Mesenchymal stem cell (in vitro differentiated cells and primary cell): ENCODE measurements around the gene SSX2IP.

Experiments
- DNase-seq: peaks from one replicate; pipeline ENCODE4 v3.0.0-alpha.2; 2013
- H2AFZ ChIP-seq: one replicate; pipeline ENCODE4 v1.6.1; 2013; ENCODE audit warnings: low read depth, mild to moderate bottlenecking, control low read depth, inconsistent platforms, low read length, moderate library complexity
- H2AK5ac ChIP-seq: 2 replicates; pipeline ENCODE4 v1.6.1; 2013; ENCODE audit warnings: low read length, moderate library complexity, mild to moderate bottlenecking, inconsistent platforms; ENCODE audit not compliant: severe bottlenecking
- H2BK120ac ChIP-seq: one replicate; pipeline ENCODE4 v1.6.1; 2013; ENCODE audit warnings: low read depth, mild to moderate bottlenecking, inconsistent platforms, low read length, moderate library complexity
- H2BK12ac ChIP-seq, 2 experiments: one replicate each; pipeline ENCODE4 v1.6.1; 2013; ENCODE audit warnings: inconsistent platforms in 2 of 2, low read length in 2 of 2, mild to moderate bottlenecking in 2 of 2, moderate library complexity in 2 of 2, control low read depth in 1 of 2
- H2BK15ac ChIP-seq: one replicate; pipeline ENCODE4 v1.6.1; 2013; ENCODE audit warnings: mild to moderate bottlenecking, low read depth, inconsistent platforms; ENCODE audit not compliant: poor library complexity, severe bottlenecking
- H2BK5ac ChIP-seq: 2 replicates; pipeline ENCODE4 v1.6.1; 2013; ENCODE audit warnings: low read depth, mild to moderate bottlenecking, low read length, control low read depth, inconsistent platforms; ENCODE audit not compliant: poor library complexity, severe bottlenecking
- H3K14ac ChIP-seq, 2 experiments: one replicate each; pipeline ENCODE4 v1.6.1; 2013; ENCODE audit warnings: inconsistent platforms in 2 of 2, low read length in 2 of 2, control low read depth in 1 of 2, mild to moderate bottlenecking in 1 of 2, moderate library complexity in 1 of 2
- H3K18ac ChIP-seq, 2 experiments: one replicate each; pipeline ENCODE4 v1.6.1; 2013; ENCODE audit warnings: inconsistent platforms in 2 of 2, low read length in 2 of 2, control low read depth in 1 of 2, low read depth in 1 of 2, mild to moderate bottlenecking in 1 of 2
- H3K23ac ChIP-seq, 2 experiments: one replicate each; pipeline ENCODE4 v1.6.1; 2013; ENCODE audit warnings: inconsistent platforms in 2 of 2, low read length in 2 of 2, mild to moderate bottlenecking in 2 of 2, moderate library complexity in 2 of 2, control low read depth in 1 of 2
- H3K27ac ChIP-seq: 2 replicates; pipeline ENCODE4 v1.5.1; 2013; ENCODE audit warnings: mild to moderate bottlenecking, moderate library complexity, low read length, control low read depth, inconsistent platforms; ENCODE audit not compliant: poor library complexity, severe bottlenecking
- H3K27me3 ChIP-seq, 2 experiments: 2 replicates each; pipeline versions ENCODE4 v1.6.1 to v1.7.0; 2013; ENCODE audit warnings: low read length in 2 of 2, mild to moderate bottlenecking in 2 of 2, moderate library complexity in 2 of 2, control low read depth in 1 of 2, inconsistent platforms in 1 of 2; ENCODE audit not compliant: control insufficient read depth in 1 of 2, insufficient read depth in 1 of 2
- H3K36me3 ChIP-seq, 2 experiments: 2 replicates each; pipeline versions ENCODE4 v1.6.1 to v1.7.0; 2013; ENCODE audit warnings: low read length in 2 of 2, control low read depth in 1 of 2, inconsistent platforms in 1 of 2, low read depth in 1 of 2, mild to moderate bottlenecking in 1 of 2; ENCODE audit not compliant: insufficient read depth in 2 of 2, control insufficient read depth in 1 of 2
- H3K4ac ChIP-seq, 2 experiments: one replicate each; pipeline ENCODE4 v1.6.1; 2013; ENCODE audit warnings: inconsistent platforms in 2 of 2, low read length in 2 of 2, mild to moderate bottlenecking in 2 of 2, moderate library complexity in 2 of 2, control low read depth in 1 of 2, low read depth in 1 of 2
- H3K4me1 ChIP-seq: 2 replicates; pipeline ENCODE4 v1.6.1; 2013; ENCODE audit warnings: low read depth, low read length, control low read depth; ENCODE audit not compliant: control insufficient read depth, insufficient read depth
- H3K4me2 ChIP-seq: 2 replicates; pipeline ENCODE4 v1.6.1; 2013; ENCODE audit warnings: low read length, mild to moderate bottlenecking, inconsistent platforms; ENCODE audit not compliant: poor library complexity, severe bottlenecking
- H3K4me3 ChIP-seq, 2 experiments: 2 replicates each; pipeline versions ENCODE4 v1.5.1 to v1.7.0; 2013; ENCODE audit warnings: low read length in 2 of 2, mild to moderate bottlenecking in 2 of 2, control low read depth in 1 of 2, low read depth in 1 of 2; ENCODE audit not compliant: insufficient read depth in 1 of 2
- H3K79me1 ChIP-seq: replicated peaks from 2 replicates; pipeline ENCODE4 v1.6.1; 2013; ENCODE audit warnings: mild to moderate bottlenecking, control low read depth, low read length, inconsistent platforms; ENCODE audit not compliant: poor library complexity, severe bottlenecking
- H3K9ac ChIP-seq: 2 replicates; pipeline ENCODE4 v1.7.0; 2013; ENCODE audit warnings: mild to moderate bottlenecking, low read length, moderate library complexity
- H3K9me3 ChIP-seq: 2 replicates; pipeline ENCODE4 v1.7.0; 2013; ENCODE audit warnings: mild to moderate bottlenecking, low read length; ENCODE audit not compliant: control insufficient read depth
- H4K8ac ChIP-seq: one replicate; pipeline ENCODE4 v1.6.1; 2013; ENCODE audit warnings: inconsistent platforms, mild to moderate bottlenecking, low read length, moderate library complexity
- H4K91ac ChIP-seq: one replicate; pipeline ENCODE4 v1.6.1; 2013; ENCODE audit warnings: mild to moderate bottlenecking, low read length, inconsistent platforms
- WGBS: methylation state at CpG from one replicate; pipeline ENCODE4 v1.1.7; 2013; ENCODE audit warnings: mixed read lengths; 5-methylcytosine and 5-hydroxymethylcytosine counted together

SSX2IP gene

DNA sequence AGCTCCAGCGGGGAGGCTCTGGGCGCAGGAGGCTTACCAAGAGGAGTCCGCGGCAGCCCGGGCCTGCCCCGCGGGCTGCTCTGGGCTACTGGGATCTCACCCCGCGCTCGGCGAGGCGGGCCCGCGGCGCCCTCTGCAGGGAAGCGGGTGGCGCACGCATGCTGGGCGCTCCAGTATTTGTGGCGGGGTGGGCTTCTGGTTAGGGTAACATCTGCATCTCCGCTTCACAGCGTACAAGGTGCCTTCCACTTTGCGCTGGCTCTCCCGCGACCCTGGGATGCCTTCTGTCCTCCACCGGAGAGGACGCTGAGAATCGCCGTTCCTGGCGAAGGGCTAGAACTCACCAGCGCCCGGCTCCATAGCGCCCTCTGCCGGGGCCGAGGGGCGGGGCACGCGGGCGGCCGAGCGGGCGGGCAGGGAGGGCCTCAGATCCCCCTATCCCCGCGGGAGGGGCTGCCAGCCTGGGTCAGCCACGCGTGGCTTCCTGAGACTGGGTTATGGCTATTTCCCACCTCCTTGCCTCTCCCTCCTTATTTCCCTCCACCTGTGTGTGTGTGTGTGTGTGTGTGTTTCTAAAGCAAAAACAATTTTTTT is 69.4 kb downstream of the SSX2IP start:
- no peaks in the 10 kb centered on the region for H3K36me3 ChIP-seq
- peak overlapping the region in 1 of 2 experiments; percentile 83 for H3K14ac ChIP-seq
- H2AFZ ChIP-seq, result peak overlapping the region; percentile 91
- H3K9me3 ChIP-seq, result no peaks in the 10 kb centered on the region
- peak overlapping the region; percentile 77 to 82 for H3K4me3 ChIP-seq
- H3K79me1 ChIP-seq, result no peaks in the 10 kb centered on the region
- WGBS, result 8% methylated on average over 42 of the region's 46 CpGs
- peak overlapping the region; percentile 41 to 83 for H3K18ac ChIP-seq
- peak overlapping the region; percentile 92 for H4K8ac ChIP-seq
- peak overlapping the region; percentile 77 to 80 for H2BK12ac ChIP-seq
- peaks cover 4% of the 10 kb centered on the region for H3K4me1 ChIP-seq
- peak overlapping the region in 1 of 2 experiments; percentile 81 for H3K4ac ChIP-seq
- peak; percentile 78 for DNase-seq
- H2BK15ac ChIP-seq, result peak overlapping the region; percentile 48
- no peak overlapping the region for H2BK5ac ChIP-seq
- H3K23ac ChIP-seq, result no peak overlapping the region
- H3K4me2 ChIP-seq, result peak overlapping the region; percentile 82
- H3K27me3 ChIP-seq, result no peaks in the 10 kb centered on the region
- H3K27ac ChIP-seq, result no peak overlapping the region
- H2AK5ac ChIP-seq, result no peak overlapping the region
- peak overlapping the region; percentile 88 for H3K9ac ChIP-seq
- H4K91ac ChIP-seq, result peak overlapping the region; percentile 68
- peak overlapping the region; percentile 89 for H2BK120ac ChIP-seq

DNA sequence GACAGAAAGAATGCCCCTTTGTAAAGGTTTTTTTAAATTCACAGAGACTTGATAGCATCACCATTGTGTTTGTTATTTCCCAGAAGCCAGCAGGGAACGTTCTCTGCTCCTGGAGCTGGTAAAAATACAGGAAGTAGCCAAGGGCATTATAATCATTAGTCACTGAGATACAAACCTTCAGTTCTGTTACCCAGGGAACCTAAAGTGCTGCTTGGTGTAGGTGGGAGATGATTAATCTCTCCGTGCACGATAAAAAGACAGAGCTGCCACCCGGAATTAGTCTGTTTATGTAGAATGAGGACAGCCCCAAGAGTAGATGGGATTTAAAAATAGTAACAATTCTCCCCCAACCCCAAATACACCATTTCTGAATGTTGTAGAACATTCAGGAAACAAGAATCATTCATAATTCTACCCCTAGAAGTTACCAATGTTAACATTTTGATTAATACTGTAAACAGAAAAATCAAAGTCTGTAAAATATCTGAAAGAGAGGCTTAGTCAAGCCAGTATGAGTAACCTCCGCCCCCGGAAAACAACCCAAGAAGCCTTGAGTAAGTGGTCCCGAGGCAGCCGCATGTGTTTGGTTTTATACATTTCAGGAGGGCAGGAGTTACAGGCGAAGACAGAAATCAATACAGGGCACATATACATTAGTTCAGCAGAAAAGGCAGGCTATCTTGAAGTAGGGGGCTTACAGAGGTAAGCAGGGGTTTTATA is 70.7 kb downstream of the SSX2IP start:
- Histone ChIP-seq H3K9me3 (peaks cover under 1% of the 10 kb centered on the region), H3K27me3 (no peaks in the 10 kb centered on the region), H3K23ac (no peak overlapping the region), H3K4me1 (peaks cover 4% of the 10 kb centered on the region), H4K8ac (no peak overlapping the region), H3K14ac (no peak overlapping the region), H3K9ac (peak overlapping the region; percentile 88), H2BK12ac (peak overlapping the region in 1 of 2 experiments; percentile 31), H3K4ac (no peak overlapping the region), H2AK5ac (no peak overlapping the region), H4K91ac (no peak overlapping the region), H2AFZ (no peak overlapping the region), H3K4me3 (peak overlapping the region in 1 of 2 experiments; percentile 38), H3K4me2 (peak overlapping the region; percentile 56), H2BK15ac (no peak overlapping the region), H3K27ac (peak overlapping the region; percentile 29), H3K36me3 (no peaks in the 10 kb centered on the region), H2BK5ac (no peak overlapping the region), H2BK120ac (no peak overlapping the region), H3K79me1 (no peaks in the 10 kb centered on the region), H3K18ac (no peak overlapping the region)
- DNase-seq, result peak; percentile 88
- WGBS, result 33% methylated on average over 7 of the region's 9 CpGs

- Histone ChIP-seq H3K4me2 (no peak overlapping the region), H3K4me1 (peaks cover 4% of the 10 kb centered on the region), H3K27me3 (no peaks in the 10 kb centered on the region), H3K4me3 (no peak overlapping the region), H3K23ac (no peak overlapping the region), H3K9ac (no peak overlapping the region), H2BK15ac (no peak overlapping the region), H3K4ac (no peak overlapping the region), H3K27ac (no peak overlapping the region), H2AFZ (no peak overlapping the region), H2BK12ac (no peak overlapping the region), H2BK5ac (no peak overlapping the region), H3K14ac (no peak overlapping the region), H2AK5ac (no peak overlapping the region), H3K79me1 (no peaks in the 10 kb centered on the region), H3K36me3 (no peaks in the 10 kb centered on the region), H4K8ac (no peak overlapping the region), H3K9me3 (peaks cover 12% of the 10 kb centered on the region), H2BK120ac (no peak overlapping the region), H3K18ac (no peak overlapping the region), H4K91ac (no peak overlapping the region)
- DNase-seq, result no peak
- WGBS, result 26% methylated on average over 2 of the region's 2 CpGs
Measured at GRCh38 chr1:84617349-84617748, 72.9 kb downstream of the SSX2IP start.

GRCh38 chr1:84615790-84616189 is 74.5 kb downstream of the SSX2IP start:
- no peak overlapping the region for H2BK5ac ChIP-seq
- H3K4ac ChIP-seq, result no peak overlapping the region
- H2AFZ ChIP-seq, result no peak overlapping the region
- no peaks in the 10 kb centered on the region for H3K36me3 ChIP-seq
- DNase-seq, result no peak
- H3K4me3 ChIP-seq, result no peak overlapping the region
- H3K23ac ChIP-seq, result no peak overlapping the region
- no peak overlapping the region for H3K27ac ChIP-seq
- H3K9me3 ChIP-seq, result peaks cover 12% of the 10 kb centered on the region
- H2AK5ac ChIP-seq, result no peak overlapping the region
- no peak overlapping the region for H2BK120ac ChIP-seq
- no peak overlapping the region for H2BK15ac ChIP-seq
- no peak overlapping the region for H3K9ac ChIP-seq
- H3K18ac ChIP-seq, result no peak overlapping the region
- H3K79me1 ChIP-seq, result no peaks in the 10 kb centered on the region
- H4K8ac ChIP-seq, result no peak overlapping the region
- no peak overlapping the region for H3K14ac ChIP-seq
- no peak overlapping the region for H4K91ac ChIP-seq
- H3K27me3 ChIP-seq, result no peaks in the 10 kb centered on the region
- H3K4me2 ChIP-seq, result no peak overlapping the region
- WGBS, result no CpG with 5 or more reads among the region's 1 CpG
- H2BK12ac ChIP-seq, result no peak overlapping the region
- peaks cover 4% of the 10 kb centered on the region for H3K4me1 ChIP-seq
